Retinal pigment epithelial cell (primary cell): ENCODE data around the gene PI16.

ENCODE experiments used
- DNase-seq: peaks from one replicate; pipeline ENCODE4 v3.0.0-alpha.2; 2010; ENCODE audit warnings: low read depth
- H3K4me3 ChIP-seq: 2 replicates; pipeline ENCODE4 v1.5.1; 2011; ENCODE audit warnings: mild to moderate bottlenecking, low read length, control low read depth, moderate library complexity
- CTCF ChIP-seq: conservative IDR thresholded peaks from 2 replicates; pipeline ENCODE4 v1.5.1; 2011; ENCODE audit warnings: low read depth, low read length, control low read depth, inconsistent platforms

PI16 gene

GRCh38 chr6:37008484-37009465 lies 54.2 kb downstream of the PI16 start:
- no peak overlapping the region for H3K4me3 ChIP-seq
- DNase-seq, result no peak
- no peak for TF ChIP-seq CTCF

- H3K4me3 ChIP-seq, result no peak overlapping the region
- TF ChIP-seq CTCF, result no peak
- DNase-seq, result no peak
Observed at GRCh38 chr6:37010402-37010892, 55.9 kb downstream of the PI16 start.

GRCh38 chr6:37011656-37012378 lies 57.3 kb downstream of the PI16 start:
- H3K4me3 ChIP-seq, result no peak overlapping the region
- no peak for DNase-seq
- TF ChIP-seq CTCF, result no peak

- DNase-seq, result no peak
- H3K4me3 ChIP-seq, result no peak overlapping the region
- no peak for TF ChIP-seq CTCF
Observed at GRCh38 chr6:37013516-37014491, 59.3 kb downstream of the PI16 start.
